ENCODE data around the gene LIFR. TPM values are rescaled to one million over a fixed set of nuclear protein-coding genes. Genes with fewer than 3 reads are reported as not detected.

LIFR gene
- total RNA-seq, 4 donors from 2014 or later, result 73.3 to 269 (median 185) TPM

- TF ChIP-seq, protein P1, sequence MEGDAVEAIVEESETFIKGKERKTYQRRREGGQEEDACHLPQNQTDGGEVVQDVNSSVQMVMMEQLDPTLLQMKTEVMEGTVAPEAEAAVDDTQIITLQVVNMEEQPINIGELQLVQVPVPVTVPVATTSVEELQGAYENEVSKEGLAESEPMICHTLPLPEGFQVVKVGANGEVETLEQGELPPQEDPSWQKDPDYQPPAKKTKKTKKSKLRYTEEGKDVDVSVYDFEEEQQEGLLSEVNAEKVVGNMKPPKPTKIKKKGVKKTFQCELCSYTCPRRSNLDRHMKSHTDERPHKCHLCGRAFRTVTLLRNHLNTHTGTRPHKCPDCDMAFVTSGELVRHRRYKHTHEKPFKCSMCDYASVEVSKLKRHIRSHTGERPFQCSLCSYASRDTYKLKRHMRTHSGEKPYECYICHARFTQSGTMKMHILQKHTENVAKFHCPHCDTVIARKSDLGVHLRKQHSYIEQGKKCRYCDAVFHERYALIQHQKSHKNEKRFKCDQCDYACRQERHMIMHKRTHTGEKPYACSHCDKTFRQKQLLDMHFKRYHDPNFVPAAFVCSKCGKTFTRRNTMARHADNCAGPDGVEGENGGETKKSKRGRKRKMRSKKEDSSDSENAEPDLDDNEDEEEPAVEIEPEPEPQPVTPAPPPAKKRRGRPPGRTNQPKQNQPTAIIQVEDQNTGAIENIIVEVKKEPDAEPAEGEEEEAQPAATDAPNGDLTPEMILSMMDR (IDR thresholded peaks at IDR 0.05; ENCODE audit: low read depth), result no peak
These were observed 34.5 kb upstream of the LIFR start for GRCh38 chr5:38590838-38591522.

- TF ChIP-seq, protein P1 (IDR thresholded peaks at IDR 0.05; ENCODE audit: low read depth), result no peak
These were observed 33.2 kb upstream of the LIFR start for GRCh38 chr5:38589629-38590028.

DNA sequence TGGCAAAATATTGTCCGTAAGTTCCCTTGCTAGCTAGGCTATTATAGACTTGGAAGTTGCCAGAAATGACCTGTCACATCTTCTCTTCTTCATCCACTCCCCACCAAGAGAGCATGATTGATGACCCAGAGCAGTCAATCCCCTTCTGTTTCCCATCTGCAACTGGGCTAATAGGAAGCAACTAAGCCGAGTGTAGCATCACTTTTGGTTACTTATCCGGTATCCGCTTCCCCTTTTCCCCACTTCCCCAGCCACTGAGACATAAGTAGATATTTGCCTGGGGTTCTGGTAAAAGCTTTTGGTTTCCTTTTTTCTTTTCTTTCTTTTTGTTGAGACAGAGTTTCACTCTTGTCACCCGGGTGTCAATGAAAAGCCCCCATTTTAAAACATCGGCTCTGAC is 29.4 kb upstream of the LIFR start:
- TF ChIP-seq, protein P1 (IDR thresholded peaks at IDR 0.05; ENCODE audit: low read depth), result no peak

GRCh38 chr5:38583500-38583899 is 27.1 kb upstream of the LIFR start:
- TF ChIP-seq, protein P1 (IDR thresholded peaks at IDR 0.05; ENCODE audit: low read depth), result no peak

DNA sequence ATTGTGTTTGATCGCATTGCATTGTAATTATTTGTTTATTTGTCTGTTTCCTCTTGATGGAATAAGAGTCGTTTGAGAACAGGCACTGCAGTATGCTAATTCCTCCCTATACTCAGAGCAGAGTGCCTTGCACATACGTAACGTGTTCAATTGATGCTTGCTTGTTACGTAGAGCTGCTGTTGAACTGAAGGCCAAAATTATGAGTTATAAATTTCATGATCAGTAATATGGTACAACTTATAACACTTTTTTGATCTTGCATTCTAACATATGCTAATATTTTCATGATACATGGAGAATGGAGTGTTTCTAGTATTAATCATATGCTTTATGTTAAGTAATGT is 26.5 kb upstream of the LIFR start:
- TF ChIP-seq, protein P1 (IDR thresholded peaks at IDR 0.05; ENCODE audit: low read depth), result no peak

DNA sequence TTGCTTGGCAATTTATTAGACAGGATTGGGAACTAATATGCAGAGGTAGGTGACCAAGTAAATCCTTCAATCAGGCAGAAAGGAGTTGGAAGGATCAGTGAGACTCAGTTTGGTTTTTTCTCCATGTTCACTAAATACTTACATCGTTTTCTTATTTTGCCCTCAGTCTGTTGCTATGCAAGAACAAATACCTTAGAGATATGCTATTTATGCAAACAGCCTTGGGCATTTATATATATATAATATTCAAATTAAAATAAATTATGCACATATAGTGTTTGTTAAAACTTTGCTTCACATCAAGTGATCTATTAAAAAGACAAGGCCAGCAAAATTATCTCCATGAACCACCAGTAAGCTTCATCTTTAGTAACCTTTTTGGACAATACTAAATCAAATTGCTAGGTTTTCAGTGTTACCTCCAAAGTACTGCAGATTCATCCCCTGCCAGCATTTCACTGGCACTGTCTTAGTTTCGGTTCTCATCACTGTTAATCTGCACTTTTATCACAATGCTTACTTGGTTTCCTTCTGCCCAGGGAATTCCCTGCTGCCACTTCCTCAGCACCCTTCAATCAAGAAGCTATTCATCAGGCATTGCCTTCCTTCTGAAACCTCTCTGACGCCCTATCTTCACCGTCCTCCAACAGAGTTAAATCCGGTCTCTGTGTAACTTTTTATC is 26.0 kb upstream of the LIFR start:
- TF ChIP-seq, protein P1 (IDR thresholded peaks at IDR 0.05; ENCODE audit: low read depth), result no peak

- TF ChIP-seq, protein P1 (IDR thresholded peaks at IDR 0.05; ENCODE audit: low read depth), result no peak
These were observed 25.2 kb upstream of the LIFR start for GRCh38 chr5:38581597-38581996.

All from subcutaneous adipose tissue (tissue), 4 donors.